SK-N-SH treated with all-trans-retinoic acid at 6 μM for 48 hours (cell line): ENCODE results near the gene CYS1.

Source experiments
- ATAC-seq: fragments of 200-7000 bp; cut with Tn5 transposase; 3 replicates; pipeline ENCODE4 v1.9.1; 2020; ENCODE audit warnings: mild to moderate bottlenecking, moderate library complexity
- ARNTL ChIP-seq: fragments of 450-650 bp; formaldehyde crosslinking; IDR thresholded peaks from 2 replicates; pipeline ENCODE4 v1.5.0; 2020; ENCODE audit warnings: low read depth, mild to moderate bottlenecking, moderate library complexity, borderline replicate concordance
- CSDC2 ChIP-seq: fragments of 250-450 bp; sonication (Bioruptor Pico); IDR thresholded peaks from 2 replicates; pipeline ENCODE4 v1.5.0; 2020; ENCODE audit warnings: mild to moderate bottlenecking, moderate library complexity
- ESRRG ChIP-seq: fragments of 250-450 bp; sonication (Bioruptor Pico); IDR thresholded peaks from 2 replicates; pipeline ENCODE4 v1.6.1; 2021; ENCODE audit warnings: mild to moderate bottlenecking
- GLIS3 ChIP-seq: fragments of 250-450 bp; sonication (Bioruptor Pico); IDR thresholded peaks from 2 replicates; pipeline ENCODE4 v1.5.0; 2020; ENCODE audit warnings: mild to moderate bottlenecking, moderate library complexity
- ISL1 ChIP-seq: fragments of 250-450 bp; sonication (Bioruptor Pico); IDR thresholded peaks from 2 replicates; pipeline ENCODE4 v2.1.2; 2022; ENCODE audit warnings: mild to moderate bottlenecking, moderate library complexity
- OSR1 ChIP-seq: fragments of 250-450 bp; sonication (Bioruptor Pico); IDR thresholded peaks from 2 replicates; pipeline ENCODE4 v1.8.0; 2022; ENCODE audit warnings: moderate library complexity, mild to moderate bottlenecking, inconsistent platforms
- PPARA ChIP-seq: fragments of 250-450 bp; sonication (Bioruptor Pico); IDR thresholded peaks from 2 replicates; pipeline ENCODE4 v1.5.0; 2020; ENCODE audit warnings: mild to moderate bottlenecking, borderline replicate concordance
- RARB ChIP-seq: fragments of 250-450 bp; sonication (Bioruptor Pico); IDR thresholded peaks from 2 replicates; pipeline ENCODE4 v1.8.0; 2021; ENCODE audit warnings: mild to moderate bottlenecking, moderate library complexity
- SNAI2 ChIP-seq: fragments of 250-450 bp; sonication (Bioruptor Pico); IDR thresholded peaks from 2 replicates; pipeline ENCODE4 v1.5.0; 2020; ENCODE audit warnings: mild to moderate bottlenecking, moderate library complexity
- TOX ChIP-seq: fragments of 250-450 bp; sonication (Bioruptor Pico); IDR thresholded peaks from 2 replicates; pipeline ENCODE4 v1.8.0; 2021; ENCODE audit warnings: mild to moderate bottlenecking, moderate library complexity, borderline replicate concordance
- ZFP3 ChIP-seq: fragments of 250-450 bp; sonication (Bioruptor Pico); IDR thresholded peaks from 2 replicates; pipeline ENCODE4 v1.5.0; 2020; ENCODE audit warnings: mild to moderate bottlenecking, moderate library complexity
- ZFP30 ChIP-seq: fragments of 450-650 bp; formaldehyde crosslinking; IDR thresholded peaks from 2 replicates; pipeline ENCODE4 v1.5.0; 2022; ENCODE audit warnings: mild to moderate bottlenecking, moderate library complexity
- ZNF565 ChIP-seq: fragments of 450-650 bp; formaldehyde crosslinking; conservative IDR thresholded peaks from 2 replicates; pipeline ENCODE4 v1.5.0; 2020; ENCODE audit warnings: low read depth, mild to moderate bottlenecking, moderate library complexity
- ZNF70 ChIP-seq: fragments of 450-650 bp; formaldehyde crosslinking; IDR thresholded peaks from 2 replicates; pipeline ENCODE4 v1.5.0; 2020; ENCODE audit warnings: mild to moderate bottlenecking, moderate library complexity
- ZNF8 ChIP-seq: fragments of 450-650 bp; formaldehyde crosslinking; IDR thresholded peaks from 2 replicates; pipeline ENCODE4 v1.5.0; 2020; ENCODE audit warnings: mild to moderate bottlenecking, moderate library complexity
- TF ChIP-seq, protein P1 (sequence below): fragments of 250-450 bp; sonication (Bioruptor Pico); IDR thresholded peaks from 2 replicates; pipeline ENCODE4 v1.5.0; 2020; ENCODE audit warnings: mild to moderate bottlenecking, moderate library complexity
- TF ChIP-seq, protein P2 (sequence below): fragments of 250-450 bp; sonication (Bioruptor Pico); IDR thresholded peaks from 2 replicates; pipeline ENCODE4 v1.8.0; 2021; ENCODE audit warnings: low read depth, mild to moderate bottlenecking, moderate library complexity, borderline replicate concordance
- TF ChIP-seq, protein P3 (sequence below): fragments of 250-450 bp; sonication (Bioruptor Pico); IDR thresholded peaks from 2 replicates; pipeline ENCODE4 v1.5.1; 2020; ENCODE audit warnings: low read depth, mild to moderate bottlenecking, moderate library complexity
- TF ChIP-seq, protein P4 (sequence below): fragments of 250-450 bp; sonication (Bioruptor Pico); IDR thresholded peaks from 2 replicates; pipeline ENCODE4 v1.5.1; 2021; ENCODE audit warnings: mild to moderate bottlenecking, moderate library complexity
- TF ChIP-seq, protein P5 (sequence below): fragments of 250-450 bp; sonication (Bioruptor Pico); IDR thresholded peaks from 2 replicates; pipeline ENCODE4 v1.8.0; 2020; ENCODE audit warnings: mild to moderate bottlenecking, moderate library complexity, borderline replicate concordance

The CYS1 gene

DNA sequence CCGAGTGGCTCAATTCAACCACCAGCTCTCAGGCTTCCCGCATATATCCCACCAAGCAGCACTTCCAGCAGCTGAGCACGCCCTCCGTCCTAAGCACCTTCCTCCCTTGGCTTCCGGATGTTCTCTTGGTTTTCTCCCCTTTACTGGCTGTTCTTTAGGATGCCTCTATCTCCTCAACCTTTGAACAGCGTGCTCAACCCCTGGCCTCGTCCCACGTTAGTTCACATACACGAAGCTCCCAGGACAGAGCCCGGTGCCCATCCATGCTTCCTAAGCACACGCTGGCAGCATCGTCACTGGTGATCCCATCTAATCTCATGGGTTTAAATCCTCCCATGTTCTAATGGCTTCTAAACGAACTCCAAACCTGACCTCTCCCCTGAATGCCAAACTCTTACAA is 3.7 kb downstream of the CYS1 start (continued):
- TF ChIP-seq, protein P1, sequence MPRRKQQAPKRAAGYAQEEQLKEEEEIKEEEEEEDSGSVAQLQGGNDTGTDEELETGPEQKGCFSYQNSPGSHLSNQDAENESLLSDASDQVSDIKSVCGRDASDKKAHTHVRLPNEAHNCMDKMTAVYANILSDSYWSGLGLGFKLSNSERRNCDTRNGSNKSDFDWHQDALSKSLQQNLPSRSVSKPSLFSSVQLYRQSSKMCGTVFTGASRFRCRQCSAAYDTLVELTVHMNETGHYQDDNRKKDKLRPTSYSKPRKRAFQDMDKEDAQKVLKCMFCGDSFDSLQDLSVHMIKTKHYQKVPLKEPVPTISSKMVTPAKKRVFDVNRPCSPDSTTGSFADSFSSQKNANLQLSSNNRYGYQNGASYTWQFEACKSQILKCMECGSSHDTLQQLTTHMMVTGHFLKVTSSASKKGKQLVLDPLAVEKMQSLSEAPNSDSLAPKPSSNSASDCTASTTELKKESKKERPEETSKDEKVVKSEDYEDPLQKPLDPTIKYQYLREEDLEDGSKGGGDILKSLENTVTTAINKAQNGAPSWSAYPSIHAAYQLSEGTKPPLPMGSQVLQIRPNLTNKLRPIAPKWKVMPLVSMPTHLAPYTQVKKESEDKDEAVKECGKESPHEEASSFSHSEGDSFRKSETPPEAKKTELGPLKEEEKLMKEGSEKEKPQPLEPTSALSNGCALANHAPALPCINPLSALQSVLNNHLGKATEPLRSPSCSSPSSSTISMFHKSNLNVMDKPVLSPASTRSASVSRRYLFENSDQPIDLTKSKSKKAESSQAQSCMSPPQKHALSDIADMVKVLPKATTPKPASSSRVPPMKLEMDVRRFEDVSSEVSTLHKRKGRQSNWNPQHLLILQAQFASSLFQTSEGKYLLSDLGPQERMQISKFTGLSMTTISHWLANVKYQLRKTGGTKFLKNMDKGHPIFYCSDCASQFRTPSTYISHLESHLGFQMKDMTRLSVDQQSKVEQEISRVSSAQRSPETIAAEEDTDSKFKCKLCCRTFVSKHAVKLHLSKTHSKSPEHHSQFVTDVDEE (CRISPR knock-in tag) = no peak

DNA sequence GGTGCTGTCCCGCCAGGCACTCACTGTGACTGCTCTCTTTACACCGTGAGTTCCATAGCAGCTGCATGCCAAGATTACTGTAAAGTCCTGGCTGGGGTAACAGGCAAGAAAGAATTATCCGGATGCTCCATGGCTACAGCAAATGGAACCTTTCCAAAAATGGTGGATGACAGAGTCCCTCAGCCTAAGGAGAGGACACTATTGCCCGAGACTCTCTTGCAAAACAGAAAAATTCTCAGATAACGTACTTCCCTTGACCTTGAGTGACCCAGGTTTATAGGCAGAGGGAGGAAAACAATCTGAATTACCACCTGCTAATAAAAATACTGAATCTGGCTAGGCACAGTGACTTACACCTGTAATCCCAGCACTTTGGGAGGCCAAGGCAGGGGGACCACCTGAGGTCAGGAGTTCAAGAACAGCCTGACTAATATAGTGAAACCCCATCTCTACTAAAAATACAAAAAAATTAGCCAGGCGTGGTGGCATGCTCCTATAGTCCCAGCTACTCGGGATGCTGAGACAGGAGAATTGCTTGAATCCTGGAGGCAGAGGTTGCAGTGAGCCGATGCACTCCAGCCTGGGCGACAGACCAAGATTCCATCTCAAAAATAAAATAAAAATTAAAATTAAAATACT is 4.5 kb downstream of the CYS1 start:
- no peak for ATAC-seq
- no peak for TF ChIP-seq SNAI2 (CRISPR knock-in tag)
- no peak for TF ChIP-seq ARNTL (CRISPR knock-in tag)
- no peak for TF ChIP-seq ISL1 (CRISPR knock-in tag)
- no peak for TF ChIP-seq ZNF565
- TF ChIP-seq, protein P2, sequence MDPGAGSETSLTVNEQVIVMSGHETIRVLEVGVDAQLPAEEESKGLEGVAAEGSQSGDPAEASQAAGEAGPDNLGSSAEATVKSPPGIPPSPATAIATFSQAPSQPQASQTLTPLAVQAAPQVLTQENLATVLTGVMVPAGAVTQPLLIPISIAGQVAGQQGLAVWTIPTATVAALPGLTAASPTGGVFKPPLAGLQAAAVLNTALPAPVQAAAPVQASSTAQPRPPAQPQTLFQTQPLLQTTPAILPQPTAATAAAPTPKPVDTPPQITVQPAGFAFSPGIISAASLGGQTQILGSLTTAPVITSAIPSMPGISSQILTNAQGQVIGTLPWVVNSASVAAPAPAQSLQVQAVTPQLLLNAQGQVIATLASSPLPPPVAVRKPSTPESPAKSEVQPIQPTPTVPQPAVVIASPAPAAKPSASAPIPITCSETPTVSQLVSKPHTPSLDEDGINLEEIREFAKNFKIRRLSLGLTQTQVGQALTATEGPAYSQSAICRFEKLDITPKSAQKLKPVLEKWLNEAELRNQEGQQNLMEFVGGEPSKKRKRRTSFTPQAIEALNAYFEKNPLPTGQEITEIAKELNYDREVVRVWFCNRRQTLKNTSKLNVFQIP (CRISPR knock-in tag) = no peak
- no peak for TF ChIP-seq ZNF8
- TF ChIP-seq, protein P3, sequence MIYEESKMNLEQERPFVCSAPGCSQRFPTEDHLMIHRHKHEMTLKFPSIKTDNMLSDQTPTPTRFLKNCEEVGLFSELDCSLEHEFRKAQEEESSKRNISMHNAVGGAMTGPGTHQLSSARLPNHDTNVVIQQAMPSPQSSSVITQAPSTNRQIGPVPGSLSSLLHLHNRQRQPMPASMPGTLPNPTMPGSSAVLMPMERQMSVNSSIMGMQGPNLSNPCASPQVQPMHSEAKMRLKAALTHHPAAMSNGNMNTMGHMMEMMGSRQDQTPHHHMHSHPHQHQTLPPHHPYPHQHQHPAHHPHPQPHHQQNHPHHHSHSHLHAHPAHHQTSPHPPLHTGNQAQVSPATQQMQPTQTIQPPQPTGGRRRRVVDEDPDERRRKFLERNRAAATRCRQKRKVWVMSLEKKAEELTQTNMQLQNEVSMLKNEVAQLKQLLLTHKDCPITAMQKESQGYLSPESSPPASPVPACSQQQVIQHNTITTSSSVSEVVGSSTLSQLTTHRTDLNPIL (CRISPR knock-in tag) = no peak
- TF ChIP-seq ZNF70 (CRISPR knock-in tag) = no peak

DNA sequence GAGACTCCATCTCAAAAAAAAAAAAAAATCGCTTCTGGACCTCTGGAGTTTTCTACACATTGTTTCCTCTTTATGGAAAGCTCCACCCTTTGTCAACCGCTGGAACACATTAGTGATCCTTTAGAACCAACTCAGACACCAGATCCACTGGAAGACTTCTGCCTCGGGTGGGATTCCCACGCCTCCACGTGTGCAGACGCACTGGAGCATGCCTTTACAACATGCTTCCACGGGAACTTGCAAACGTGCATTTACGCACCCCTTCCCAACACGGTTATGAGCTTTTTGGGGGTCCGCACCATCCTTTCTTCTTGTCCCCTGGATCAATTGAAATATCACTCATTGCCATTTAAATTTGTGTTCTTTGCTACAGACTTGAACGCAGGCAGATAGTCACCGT is 5.1 kb downstream of the CYS1 start:
- TF ChIP-seq PPARA (CRISPR knock-in tag) (no peak), ZFP30 (no peak), ZNF70 (CRISPR knock-in tag) (no peak), ESRRG (no peak), ZNF8 (no peak), ISL1 (CRISPR knock-in tag) (no peak), SNAI2 (CRISPR knock-in tag) (no peak), TOX (CRISPR knock-in tag) (no peak), OSR1 (CRISPR knock-in tag) (no peak), GLIS3 (CRISPR knock-in tag) (no peak), RARB (CRISPR knock-in tag) (no peak), ARNTL (CRISPR knock-in tag) (no peak), CSDC2 (no peak), ZFP3 (no peak), ZNF565 (no peak)
- TF ChIP-seq, protein P2 (CRISPR knock-in tag) = no peak
- TF ChIP-seq, protein P4, sequence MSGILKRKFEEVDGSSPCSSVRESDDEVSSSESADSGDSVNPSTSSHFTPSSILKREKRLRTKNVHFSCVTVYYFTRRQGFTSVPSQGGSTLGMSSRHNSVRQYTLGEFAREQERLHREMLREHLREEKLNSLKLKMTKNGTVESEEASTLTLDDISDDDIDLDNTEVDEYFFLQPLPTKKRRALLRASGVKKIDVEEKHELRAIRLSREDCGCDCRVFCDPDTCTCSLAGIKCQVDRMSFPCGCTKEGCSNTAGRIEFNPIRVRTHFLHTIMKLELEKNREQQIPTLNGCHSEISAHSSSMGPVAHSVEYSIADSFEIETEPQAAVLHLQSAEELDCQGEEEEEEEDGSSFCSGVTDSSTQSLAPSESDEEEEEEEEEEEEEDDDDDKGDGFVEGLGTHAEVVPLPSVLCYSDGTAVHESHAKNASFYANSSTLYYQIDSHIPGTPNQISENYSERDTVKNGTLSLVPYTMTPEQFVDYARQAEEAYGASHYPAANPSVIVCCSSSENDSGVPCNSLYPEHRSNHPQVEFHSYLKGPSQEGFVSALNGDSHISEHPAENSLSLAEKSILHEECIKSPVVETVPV = no peak
- TF ChIP-seq, protein P3 (CRISPR knock-in tag) = no peak
- TF ChIP-seq, protein P5, sequence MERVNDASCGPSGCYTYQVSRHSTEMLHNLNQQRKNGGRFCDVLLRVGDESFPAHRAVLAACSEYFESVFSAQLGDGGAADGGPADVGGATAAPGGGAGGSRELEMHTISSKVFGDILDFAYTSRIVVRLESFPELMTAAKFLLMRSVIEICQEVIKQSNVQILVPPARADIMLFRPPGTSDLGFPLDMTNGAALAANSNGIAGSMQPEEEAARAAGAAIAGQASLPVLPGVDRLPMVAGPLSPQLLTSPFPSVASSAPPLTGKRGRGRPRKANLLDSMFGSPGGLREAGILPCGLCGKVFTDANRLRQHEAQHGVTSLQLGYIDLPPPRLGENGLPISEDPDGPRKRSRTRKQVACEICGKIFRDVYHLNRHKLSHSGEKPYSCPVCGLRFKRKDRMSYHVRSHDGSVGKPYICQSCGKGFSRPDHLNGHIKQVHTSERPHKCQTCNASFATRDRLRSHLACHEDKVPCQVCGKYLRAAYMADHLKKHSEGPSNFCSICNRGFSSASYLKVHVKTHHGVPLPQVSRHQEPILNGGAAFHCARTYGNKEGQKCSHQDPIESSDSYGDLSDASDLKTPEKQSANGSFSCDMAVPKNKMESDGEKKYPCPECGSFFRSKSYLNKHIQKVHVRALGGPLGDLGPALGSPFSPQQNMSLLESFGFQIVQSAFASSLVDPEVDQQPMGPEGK = no peak
- ATAC-seq = no peak
